CD14-positive monocyte (primary cell): ENCODE measurements around the gene MMP24. TPM values are rescaled to one million over a fixed set of nuclear protein-coding genes. Genes with fewer than 3 reads are reported as not detected.

Source experiments
- DNase-seq, 3 donors: peaks; one replicate each; pipeline ENCODE4 v3.0.0-alpha.2; 2011 to 2022
- H2AFZ ChIP-seq: 2 replicates; pipeline ENCODE4 v1.6.0; 2012; ENCODE audit warnings: mild to moderate bottlenecking, low read depth, low read length, inconsistent platforms; ENCODE audit not compliant: insufficient read depth, poor library complexity, severe bottlenecking
- H3K27ac ChIP-seq, 2 donors: 1 replicate in 1 of 2; 2 replicates in 1 of 2; pipeline ENCODE4 v1.5.1; 2012 to 2013; ENCODE audit warnings: low read length in 2 of 2, control low read depth in 1 of 2, inconsistent platforms in 1 of 2, low read depth in 1 of 2, mild to moderate bottlenecking in 1 of 2
- H3K27me3 ChIP-seq, 2 donors: one replicate each; pipeline versions ENCODE4 v1.6.0 to v1.6.1; 2011 to 2013; ENCODE audit warnings: low read length in 2 of 2; ENCODE audit not compliant: control insufficient read depth in 2 of 2, insufficient read depth in 2 of 2
- H3K36me3 ChIP-seq, 2 donors: replicated peaks in 1 of 2; 1 replicate in 1 of 2; 2 replicates in 1 of 2; pipeline versions ENCODE4 v1.5.1 to v1.6.1; 2012 to 2013; ENCODE audit warnings: low read length in 2 of 2, control low read depth in 1 of 2, inconsistent platforms in 1 of 2, mild to moderate bottlenecking in 1 of 2; ENCODE audit not compliant: insufficient read depth in 2 of 2, control insufficient read depth in 1 of 2
- H3K4me1 ChIP-seq, 2 donors: 1 replicate in 1 of 2; 2 replicates in 1 of 2; pipeline versions ENCODE4 v1.5.1 to v1.6.1; 2012 to 2013; ENCODE audit warnings: low read length in 2 of 2, control low read depth in 1 of 2, inconsistent platforms in 1 of 2, mild to moderate bottlenecking in 1 of 2, moderate library complexity in 1 of 2; ENCODE audit not compliant: insufficient read depth in 2 of 2, control insufficient read depth in 1 of 2
- H3K4me2 ChIP-seq: replicated peaks from 2 replicates; pipeline ENCODE3; 2012; ENCODE audit warnings: low read length, moderate library complexity, mild to moderate bottlenecking; ENCODE audit not compliant: poor library complexity, severe bottlenecking; ENCODE audit errors: extremely low read depth
- H3K4me3 ChIP-seq, 3 experiments: fragments of 200-600 bp in 1 of 3; sonication (generic) in 1 of 3; replicated peaks in 1 of 3; 1 replicate in 2 of 3; 2 replicates in 1 of 3; pipeline ENCODE4 v1.5.1; 2011 to 2013; ENCODE audit warnings: low read length in 3 of 3, mild to moderate bottlenecking in 3 of 3, control low read depth in 2 of 3, low read depth in 2 of 3, inconsistent platforms in 1 of 3, moderate library complexity in 1 of 3
- H3K79me2 ChIP-seq: 2 replicates; pipeline ENCODE4 v1.6.0; 2012; ENCODE audit warnings: mild to moderate bottlenecking, control low read depth, inconsistent platforms, low read length, moderate library complexity; ENCODE audit not compliant: insufficient read depth
- H3K9ac ChIP-seq: 2 replicates; pipeline ENCODE4 v1.6.0; 2017; ENCODE audit warnings: low read length, mild to moderate bottlenecking; ENCODE audit not compliant: insufficient read depth, poor library complexity, severe bottlenecking
- H3K9me3 ChIP-seq, 2 donors: replicated peaks in 1 of 2; 1 replicate in 1 of 2; 2 replicates in 1 of 2; pipeline versions ENCODE4 v1.5.1 to v1.6.1; 2012 to 2013; ENCODE audit warnings: low read length in 2 of 2, control low read depth in 1 of 2; ENCODE audit not compliant: control insufficient read depth in 1 of 2, insufficient read depth in 1 of 2
- H4K20me1 ChIP-seq: 2 replicates; pipeline ENCODE4 v1.6.0; 2012; ENCODE audit warnings: mild to moderate bottlenecking, low read length, control low read depth, moderate library complexity; ENCODE audit not compliant: insufficient read depth
- H3K27ac Mint-ChIP-seq, 7 donors: one replicate each; pipeline ENCODE4 v1.8.0; 2020; ENCODE audit warnings: mild to moderate bottlenecking in 7 of 7, mixed read lengths in 7 of 7, moderate library complexity in 6 of 7, inconsistent platforms in 2 of 7
- H3K27me3 Mint-ChIP-seq, 3 donors: one replicate each; pipeline ENCODE4 v1.8.0; 2021 to 2022; ENCODE audit warnings: low read depth in 3 of 3, mild to moderate bottlenecking in 3 of 3, mixed read lengths in 3 of 3, moderate library complexity in 3 of 3, inconsistent platforms in 1 of 3
- H3K36me3 Mint-ChIP-seq, 2 donors: one replicate each; pipeline ENCODE4 v1.8.0; 2020; ENCODE audit warnings: mixed read lengths in 2 of 2, inconsistent platforms in 1 of 2, mild to moderate bottlenecking in 1 of 2
- H3K4me1 Mint-ChIP-seq: one replicate; pipeline ENCODE4 v1.8.0; 2020; ENCODE audit warnings: mild to moderate bottlenecking, mixed read lengths
- H3K4me3 Mint-ChIP-seq, 2 donors: one replicate each; pipeline ENCODE4 v1.8.0; 2020; ENCODE audit warnings: mild to moderate bottlenecking in 2 of 2, mixed read lengths in 2 of 2, moderate library complexity in 1 of 2
- H3K9me3 Mint-ChIP-seq, 7 donors: one replicate each; pipeline ENCODE4 v1.8.0; 2020 to 2022; ENCODE audit warnings: mixed read lengths in 7 of 7, mild to moderate bottlenecking in 6 of 7, moderate library complexity in 6 of 7, inconsistent platforms in 2 of 7
- CTCF ChIP-seq: fragments of 200-600 bp; IDR thresholded peaks from one replicate; pipeline ENCODE4 v1.8.0; 2022; ENCODE audit warnings: antibody characterized with exemption, mild to moderate bottlenecking
- WGBS: methylation state at CpG from one replicate; pipeline ENCODE4 v1.1.5; 2013; ENCODE audit warnings: missing lambda C conversion rate; ENCODE audit not compliant: insufficient coverage; 5-methylcytosine and 5-hydroxymethylcytosine counted together
- intact Hi-C, 2 donors: fragments of 100-400 bp; cut with micrococcal nuclease; formaldehyde crosslinking; loops; one replicate each; pipeline versions ENCODE4 v1.15.0 to v1.15.1; 2023
- polyA plus RNA-seq, 3 donors: library from polyadenylated mRNA; depleted of rRNA in 1 of 3; unstranded in 2 of 3; stranded (reverse) in 1 of 3; fragments of 300-500 nt in 2 of 3; fragments of >200 nt in 1 of 3; fragmentation: Illumina TruSeq in 2 of 3; gene quantifications; 1 replicate in 2 of 3; 2 replicates in 1 of 3; pipeline ENCODE4 v1.2.3, GENCODE V29; 2012 to 2021

Gene MMP24
- polyA plus RNA-seq, 3 donors: 0.14 TPM; not detected in 2

- Histone ChIP-seq H3K27ac (peak overlapping the region; percentile 62 to 97), H3K9ac (peak overlapping the region; percentile 93), H3K4me2 (peak overlapping the region; percentile 98), H3K4me3 (peak overlapping the region; percentile 65 to 94 (median 91)), H3K4me1 (peaks cover 14 to 22% of the 10 kb centered on the region in 2 donors), H3K9me3 (no peaks in the 10 kb centered on the region), H2AFZ (peak overlapping the region; percentile 53), H4K20me1 (peaks cover 41% of the 10 kb centered on the region), H3K36me3 (peaks cover 35 to 60% of the 10 kb centered on the region in 2 donors), H3K27me3 (no peaks in the 10 kb centered on the region), H3K79me2 (peaks cover 37% of the 10 kb centered on the region)
- intact Hi-C loops: loop anchor here in 1 of 2 donors (10.0 kb wide), 1 partner anchor 132 kb away; the partner anchor contains the start of gene EDEM2
- DNase-seq: no peak
- Mint-ChIP-seq H3K4me1 (peaks cover 15% of the 10 kb centered on the region), H3K4me3 (peak overlapping the region; percentile 95 to 97), H3K27me3 (no peaks in the 10 kb centered on the region), H3K36me3 (peaks cover 44 to 57% of the 10 kb centered on the region in 2 donors), H3K9me3 (peaks cover 0 to 1% (median 0%) of the 10 kb centered on the region in 7 donors), H3K27ac (peak overlapping the region; percentile 95 to 99 (median 98))
- 16% methylated on average over 5 of the region's 10 CpGs for WGBS
- no peak for TF ChIP-seq CTCF
Observed at GRCh38 chr20:35277127-35277526, 50.6 kb downstream of the MMP24 start.

GRCh38 chr20:35277531-35278395, 51.3 kb downstream of the MMP24 start, which contains the start of gene MMP24OS:
Gene MMP24OS, minus strand, starts transcription at chr20:35278122. Its CDS starts 193 bp downstream, at chr20:35277929.
- intact Hi-C loops: loop anchor here in 1 of 2 donors (10.0 kb wide), 1 partner anchor 133 kb away; the partner anchor contains the start of gene EDEM2
- H3K27ac ChIP-seq: peak within 1 kb of the TSS; percentile 62 to 97
- H3K27ac Mint-ChIP-seq: peak within 1 kb of the TSS; percentile 95 to 99 (median 98)
- peak within 1 kb of the TSS; percentile 95 to 97 for H3K4me3 Mint-ChIP-seq
- peak within 1 kb of the TSS; percentile 98 for H3K4me2 ChIP-seq
- H2AFZ ChIP-seq: peak within 1 kb of the TSS; percentile 56
- H3K4me1 ChIP-seq: peaks cover 14 to 22% of the 10 kb centered on the region in 2 donors
- H3K9me3 ChIP-seq: no peaks in the 10 kb centered on the region
- no peaks in the 10 kb centered on the region for H3K27me3 Mint-ChIP-seq
- H3K79me2 ChIP-seq: peaks cover 44% of the 10 kb centered on the region
- peak within 1 kb of the TSS; percentile 65 to 94 (median 91) for H3K4me3 ChIP-seq
- no peak for TF ChIP-seq CTCF
- H3K36me3 ChIP-seq: peaks cover 38 to 63% of the 10 kb centered on the region in 2 donors
- H4K20me1 ChIP-seq: peaks cover 41% of the 10 kb centered on the region
- peaks cover 15% of the 10 kb centered on the region for H3K4me1 Mint-ChIP-seq
- H3K27me3 ChIP-seq: no peaks in the 10 kb centered on the region
- H3K9me3 Mint-ChIP-seq: peaks cover 0 to 1% (median 0%) of the 10 kb centered on the region in 7 donors
- DNase-seq: peak; percentile 83 to 87 (median 86)
- peak within 1 kb of the TSS; percentile 93 for H3K9ac ChIP-seq
- under 1% methylated on average over 76 of the region's 76 CpGs for WGBS
- H3K36me3 Mint-ChIP-seq: peaks cover 47 to 63% of the 10 kb centered on the region in 2 donors
